Neural progenitor cell (in vitro differentiated cells): Measurements from ENCODE around the gene SPRR4. TPM values are rescaled to one million over a fixed set of nuclear protein-coding genes. Genes with fewer than 3 reads are reported as not detected.

ENCODE experiments used
- small RNA-seq: library from RNA; depleted of rRNA; stranded (forward); fragments of <200 nt; gene quantifications from one replicate; pipeline ENCODE3, GENCODE V24; 2015
- total RNA-seq: library from RNA; depleted of rRNA; stranded (reverse); fragments of >200 nt; gene quantifications from 2 replicates; pipeline ENCODE4 v1.2.3, GENCODE V29; 2015; ENCODE audit warnings: low replicate concordance

Gene SPRR4
- total RNA-seq, 1 donor from 2014 or later = not detected

Small RNAs within 50 kb of the gene (small RNA-seq; reads per million reads assigned to genes)
- gene RF00322 (not detected), gene SPRR1A (not detected)

Other genes with a start within 250 kb of the SPRR4 start
- not detected in 2 replicates for gene KPRP, start 212.6 kb upstream of the SPRR4 start, total RNA-seq
- gene LCE1F, start 195.5 kb upstream of the SPRR4 start, total RNA-seq = not detected in 2 replicates
- not detected in 2 replicates for gene LCE1E, start 184.4 kb upstream of the SPRR4 start, total RNA-seq
- not detected in 2 replicates for gene LCE1D, start 173.9 kb upstream of the SPRR4 start, total RNA-seq
- gene LCE1C, start 164.0 kb upstream of the SPRR4 start, total RNA-seq = not detected in 2 replicates
- not detected in 2 replicates for gene LCE1B, start 158.7 kb upstream of the SPRR4 start, total RNA-seq
- gene LCE1A, start 143.2 kb upstream of the SPRR4 start, total RNA-seq = not detected in 2 replicates
- gene LCE6A, start 127.8 kb upstream of the SPRR4 start, total RNA-seq = not detected in 2 replicates
- not detected in 2 replicates for gene LCE7A, start 110.7 kb upstream of the SPRR4 start, total RNA-seq
- gene SMCP, start 92.3 kb upstream of the SPRR4 start, total RNA-seq = not detected in 2 replicates
- not detected in 2 replicates for gene IVL, start 62.1 kb upstream of the SPRR4 start, total RNA-seq
- gene SPRR5, start 23.4 kb upstream of the SPRR4 start, total RNA-seq = not detected in 2 replicates
- gene SPRR1A, start 13.4 kb downstream of the SPRR4 start, total RNA-seq = not detected in 2 replicates
- not detected in 2 replicates for gene SPRR3, start 31.1 kb downstream of the SPRR4 start, total RNA-seq
- gene SPRR1B, start 60.6 kb downstream of the SPRR4 start, total RNA-seq = not detected in 2 replicates
- gene SPRR2D, start 70.5 kb downstream of the SPRR4 start, total RNA-seq = not detected in 2 replicates
- not detected in 2 replicates for gene SPRR2A, start 86.9 kb downstream of the SPRR4 start, total RNA-seq
- not detected in 2 replicates for gene SPRR2B, start 101.0 kb downstream of the SPRR4 start, total RNA-seq
- gene SPRR2E, start 123.9 kb downstream of the SPRR4 start, total RNA-seq = not detected in 2 replicates
- gene SPRR2F, start 142.9 kb downstream of the SPRR4 start, total RNA-seq = not detected in 2 replicates
- gene SPRR2G, start 180.2 kb downstream of the SPRR4 start, total RNA-seq = not detected in 2 replicates
- gene LELP1, start 232.8 kb downstream of the SPRR4 start, total RNA-seq = not detected in 2 replicates
- gene PRR9, start 246.9 kb downstream of the SPRR4 start, total RNA-seq = not detected in 2 replicates